Loucy (cell line): ENCODE data around the gene LHX5.

Experiments used
- CTCF ChIP-seq: fragments of 200-600 bp; sonication (generic); conservative IDR thresholded peaks from 2 replicates; pipeline ENCODE4 v1.5.1; 2014; ENCODE audit warnings: mild to moderate bottlenecking, antibody characterized with exemption, low read length
- EZH2phosphoT487 ChIP-seq: fragments of 200-600 bp; IDR thresholded peaks from 2 replicates; pipeline ENCODE4 v1.6.1; 2018; ENCODE audit warnings: antibody characterized with exemption, mild to moderate bottlenecking, moderate library complexity, borderline replicate concordance

DNA sequence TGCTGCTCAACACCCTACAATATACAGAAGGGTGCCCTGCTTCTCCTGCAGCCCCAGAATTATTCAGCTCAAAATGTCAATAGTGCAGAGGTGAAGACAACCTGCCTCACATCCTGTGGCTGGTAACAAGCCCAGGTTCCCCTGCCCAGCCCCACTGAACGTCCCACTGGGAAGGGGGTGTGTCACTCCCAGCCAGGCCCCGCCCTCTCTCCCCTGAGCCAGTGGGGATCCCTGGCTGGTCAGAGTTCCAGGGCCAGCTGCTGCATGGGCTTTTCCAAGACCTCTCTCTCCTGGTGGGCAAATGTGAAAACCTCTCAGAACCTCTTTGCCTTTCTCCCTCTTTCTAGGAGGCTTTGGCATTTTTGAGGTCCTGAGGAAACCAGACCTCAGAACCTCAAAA is 13.7 kb upstream of the LHX5 start:
- TF ChIP-seq CTCF (no peak), EZH2phosphoT487 (no peak)
